ENCODE results near the gene BCR. TPM values are rescaled to one million over a fixed set of nuclear protein-coding genes. Genes with fewer than 3 reads are reported as not detected.

Gene BCR
- total and polyA plus RNA-seq, 2 of the 13 experiments (the other 11 are each of a cell fraction or from before 2014, with no cell fraction given), result 19.9 to 33.6 TPM

- TF ChIP-seq ZNF552 (CRISPR knock-in tag; IDR thresholded peaks at IDR 0.05; ENCODE audit: borderline replicate concordance) (no peak), ZNF674 (CRISPR knock-in tag; IDR thresholded peaks at IDR 0.05; ENCODE audit: low read depth) (no peak), MTERF4 (CRISPR knock-in tag; IDR thresholded peaks at IDR 0.05) (0 out of 2 replicates have a peak, but pooled peaks have one; percentile 44), SPEN (CRISPR knock-in tag; IDR thresholded peaks at IDR 0.05; ENCODE audit: low read depth) (0 out of 2 replicates have a peak, but pooled peaks have one; percentile 38), PHF21A (CRISPR knock-in tag; IDR thresholded peaks at IDR 0.05) (no peak), XRCC5 (optimal IDR thresholded peaks at IDR 0.05; ENCODE audit: low read length) (peak; percentile 18), ZSCAN31 (CRISPR knock-in tag; IDR thresholded peaks at IDR 0.05; ENCODE audit: low read depth) (no peak), RAD21 (CRISPR knock-in tag; IDR thresholded peaks at IDR 0.05) (peak; percentile 92), ZNF788 (CRISPR knock-in tag; IDR thresholded peaks at IDR 0.05; ENCODE audit: borderline replicate concordance) (peak; percentile 32; the same call in 1 of the 2 replicates), DMAP1 (CRISPR knock-in tag; IDR thresholded peaks at IDR 0.05) (no peak), DBP (CRISPR knock-in tag; IDR thresholded peaks at IDR 0.05; ENCODE audit: not compliant biosample characterization) (no peak), NFKB2 (CRISPR knock-in tag; IDR thresholded peaks at IDR 0.05; ENCODE audit: borderline replicate concordance) (peak; percentile 46; the same call in 1 of the 2 replicates), PAWR (CRISPR knock-in tag; IDR thresholded peaks at IDR 0.05; ENCODE audit: borderline replicate concordance) (no peak), ARID3A (IDR thresholded peaks at IDR 0.05; ENCODE audit: low read depth, low read length) (no peak), ZNF264 (CRISPR knock-in tag; IDR thresholded peaks at IDR 0.05) (no peak), ARID4A (CRISPR knock-in tag; IDR thresholded peaks at IDR 0.05; ENCODE audit: borderline replicate concordance) (peak; percentile 16; the same call in 1 of the 2 replicates), MTF1 (CRISPR knock-in tag; IDR thresholded peaks at IDR 0.05) (no peak), RARG (CRISPR knock-in tag; IDR thresholded peaks at IDR 0.05; ENCODE audit: low read depth) (no peak), SATB2 (CRISPR knock-in tag; IDR thresholded peaks at IDR 0.05) (no peak), PCBP1 (IDR thresholded peaks at IDR 0.05; ENCODE audit: borderline replicate concordance, low read depth, low read length) (no peak), SIN3A (IDR thresholded peaks at IDR 0.05; ENCODE audit: borderline replicate concordance, low read depth, low read length) (0 out of 2 replicates have a peak, but pooled peaks have one; percentile 28)
Observed at GRCh38 chr22:23178512-23179254, 1.6 kb upstream of the BCR start (continued).
